GM19463 (cell line): ENCODE measurements around the gene NPB.

Experiments
- ATAC-seq: cut with Tn5 transposase; IDR thresholded peaks from one replicate; pipeline ENCODE4 v1.9.1; 2021; ENCODE audit warnings: mild to moderate bottlenecking, moderate library complexity; ENCODE audit not compliant: unreplicated experiment

NPB gene

DNA sequence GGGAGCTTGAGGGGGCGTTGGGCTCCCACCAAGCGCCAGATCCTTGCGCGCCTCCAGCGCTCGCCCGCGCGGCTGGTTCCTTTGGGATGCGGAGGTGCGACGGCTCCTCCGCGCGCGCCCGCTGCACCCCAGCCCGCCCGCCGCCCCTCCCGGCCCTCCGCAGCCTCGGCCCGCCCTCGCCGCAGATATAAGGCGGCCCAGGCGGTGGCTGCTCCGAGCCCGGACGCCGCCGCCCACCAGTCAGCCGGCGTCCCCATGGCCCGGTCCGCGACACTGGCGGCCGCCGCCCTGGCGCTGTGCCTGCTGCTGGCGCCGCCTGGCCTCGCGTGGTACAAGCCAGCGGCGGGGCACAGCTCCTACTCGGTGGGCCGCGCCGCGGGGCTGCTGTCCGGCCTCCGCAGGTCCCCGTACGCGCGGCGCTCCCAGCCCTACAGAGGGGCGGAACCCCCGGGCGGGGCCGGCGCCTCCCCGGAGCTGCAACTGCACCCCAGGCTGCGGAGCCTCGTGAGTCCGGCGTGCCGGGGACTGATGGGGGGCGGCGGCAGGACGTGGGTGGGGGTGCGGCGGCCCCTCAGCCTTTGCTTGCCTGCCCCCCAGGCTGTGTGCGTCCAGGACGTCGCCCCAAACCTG, at the start of gene NPB:
Gene NPB (plus strand): TSS at position 216 of the 630 bp plus-strand sequence. CDS start 40 bp downstream, at position 256.
- ATAC-seq = no peak

DNA sequence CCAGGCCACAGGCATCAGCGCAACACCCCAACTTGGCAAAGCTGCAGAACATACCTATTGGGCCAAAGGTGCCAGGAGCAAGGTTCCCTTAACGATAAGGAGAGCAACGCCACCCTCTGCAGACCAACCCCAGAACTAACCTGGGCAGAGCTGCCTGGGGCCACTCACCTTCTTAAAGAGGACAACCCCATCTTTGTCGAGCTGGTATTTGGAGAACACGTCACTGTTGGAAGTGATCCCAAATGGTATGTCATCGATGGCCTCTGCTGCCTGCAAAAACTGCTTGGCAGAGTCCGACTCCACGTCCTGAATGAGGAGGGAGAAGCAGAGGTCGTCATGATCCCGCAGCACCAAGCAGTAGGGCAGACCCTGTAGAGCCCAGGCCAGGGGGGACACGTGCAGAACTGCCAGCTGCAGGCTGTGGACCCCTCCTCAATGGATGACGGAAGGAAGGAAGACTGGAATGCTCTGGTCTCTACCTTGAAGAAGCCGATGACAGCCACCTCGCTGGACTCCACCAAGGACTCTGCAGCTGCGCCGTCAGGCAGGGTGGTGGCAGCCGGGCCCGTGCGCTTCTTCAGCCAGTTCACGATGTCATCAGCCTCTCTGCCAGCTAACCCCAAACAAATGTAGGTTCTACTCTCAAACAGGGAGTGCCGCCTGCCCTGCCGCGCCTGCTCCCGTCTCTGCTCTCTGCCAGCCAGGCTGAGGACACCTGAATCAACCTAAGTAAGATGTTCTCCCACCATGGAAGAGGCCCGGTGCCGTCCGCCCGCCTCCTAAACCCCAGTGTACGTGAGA, 46.9 kb upstream of the NPB start:
- no peak for ATAC-seq

DNA sequence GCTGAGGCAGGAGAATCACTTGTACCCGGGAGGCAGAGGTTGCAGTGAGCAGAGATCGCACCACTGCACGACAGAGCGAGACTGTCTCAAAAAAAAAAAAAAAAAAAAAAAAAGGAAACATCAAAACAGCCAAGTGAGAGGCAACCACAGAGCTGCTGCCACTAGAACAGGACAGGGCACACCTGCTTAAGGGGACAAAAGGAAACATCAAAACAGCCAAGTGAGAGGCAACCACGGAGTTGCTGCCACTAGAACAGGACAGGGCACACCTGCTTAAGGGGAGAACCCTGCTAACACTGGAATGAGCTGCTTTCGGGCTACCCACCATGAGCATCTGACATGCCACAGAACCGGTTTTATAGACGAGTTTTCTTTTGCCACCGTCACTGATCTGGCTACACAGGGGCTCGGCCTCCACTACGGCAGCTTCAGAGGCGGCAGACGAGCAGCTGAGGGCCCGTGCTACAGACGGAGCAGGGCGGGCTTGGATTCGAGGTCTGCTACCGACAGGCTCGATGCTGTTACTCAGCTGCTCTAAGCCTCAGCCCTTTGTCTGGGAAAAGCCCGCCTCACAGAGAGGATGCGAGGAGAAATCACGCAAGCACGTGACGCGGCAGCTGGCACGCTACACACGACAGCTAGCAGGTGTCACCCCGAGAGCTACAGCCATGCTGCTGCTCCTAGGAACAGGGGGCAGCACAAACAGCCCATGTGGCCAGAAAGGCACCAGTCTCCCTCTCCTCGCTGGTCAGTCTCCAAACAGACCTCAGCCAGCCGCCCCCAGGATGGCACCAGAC, 43.7 kb upstream of the NPB start:
- no peak for ATAC-seq

DNA sequence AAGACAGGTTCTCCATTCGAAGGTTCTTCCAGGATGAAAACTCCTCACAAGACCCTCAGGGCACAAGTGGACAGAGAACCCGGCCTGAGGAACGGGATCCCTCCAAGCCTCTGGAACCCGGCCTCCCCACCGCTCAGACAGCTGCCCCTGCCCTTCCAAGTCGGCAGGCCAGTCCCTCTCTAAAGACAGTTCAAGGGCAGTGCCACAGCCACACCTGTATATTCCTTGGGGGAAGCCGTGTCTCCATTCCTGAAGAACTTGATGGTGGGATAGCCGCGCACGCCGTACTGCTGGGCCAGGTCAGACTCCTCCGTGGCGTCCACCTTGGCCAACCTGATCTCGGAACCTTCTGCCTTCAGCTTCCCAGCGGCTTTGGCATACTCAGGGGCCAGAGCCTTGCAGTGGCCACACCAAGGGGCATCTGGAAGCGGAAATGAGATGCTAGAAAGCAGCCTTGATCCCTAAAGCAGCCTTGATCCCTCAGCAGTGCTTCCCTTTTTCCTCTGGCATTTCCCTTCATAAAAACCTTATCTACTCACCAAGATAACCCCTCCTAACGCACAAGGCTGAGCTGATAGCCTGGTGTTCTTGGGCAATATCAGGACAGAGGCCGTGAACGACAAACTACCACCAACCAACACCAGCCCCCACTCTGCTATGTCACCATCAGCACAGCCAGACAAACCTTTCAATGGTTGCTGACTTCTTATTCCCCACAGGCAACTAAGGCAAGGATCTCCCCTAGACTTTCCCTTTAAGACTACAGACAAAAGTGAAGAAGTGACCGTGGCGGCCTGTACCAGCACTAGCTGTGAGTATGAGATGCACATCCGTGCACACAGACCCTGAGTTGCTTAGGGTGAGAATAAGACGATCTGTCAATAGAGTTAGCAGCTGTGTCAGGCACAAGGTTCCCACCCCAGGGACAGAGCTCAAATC, 42.8 kb upstream of the NPB start:
- ATAC-seq = no peak

DNA sequence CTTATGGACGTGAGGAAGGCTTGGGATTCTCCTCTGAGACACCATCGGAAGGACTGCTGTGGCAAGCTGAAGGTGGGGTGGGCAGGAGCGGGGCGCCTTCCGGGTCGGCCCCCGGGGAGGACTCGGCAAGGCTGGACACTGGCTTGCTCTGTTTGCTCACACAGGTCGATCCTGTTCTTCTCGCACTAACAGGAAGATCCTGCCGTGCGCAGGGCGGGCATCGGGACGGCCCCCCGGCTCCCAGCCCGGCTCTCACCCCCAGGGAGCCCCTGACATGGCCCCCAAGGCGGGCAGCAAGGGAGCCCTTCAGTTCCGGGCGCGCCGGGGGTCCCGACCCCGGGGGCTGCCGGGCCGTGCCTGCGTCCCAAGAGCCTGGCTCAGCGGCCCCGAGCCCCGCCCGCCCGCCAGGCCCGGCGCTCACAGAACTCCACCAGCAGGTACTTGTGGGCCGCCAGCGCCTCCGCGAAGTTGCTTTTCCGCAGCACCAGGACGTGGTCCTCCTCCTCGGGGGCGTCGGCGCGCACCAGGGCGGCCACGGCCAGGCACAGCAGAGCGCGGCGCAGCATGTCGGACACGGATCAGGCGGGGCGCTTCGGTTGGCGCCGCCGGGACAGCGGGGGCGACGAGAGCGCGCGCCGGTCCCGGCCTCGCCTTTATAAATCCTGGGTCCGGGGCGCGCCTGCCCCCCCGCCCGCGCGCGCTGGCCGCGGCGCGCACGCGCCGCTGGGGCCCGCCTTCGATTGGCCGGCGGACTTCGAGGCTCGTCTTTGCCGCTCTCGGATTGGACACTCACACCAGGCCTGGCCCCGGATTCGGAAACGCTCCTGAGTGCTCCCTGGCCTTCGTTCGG, 41.9 kb upstream of the NPB start, which contains the start of gene P4HB:
Gene P4HB (minus strand): TSS at position 630 of the 850 bp plus-strand sequence. CDS start 64 bp downstream, at position 566.
- ATAC-seq = peak; percentile 74

DNA sequence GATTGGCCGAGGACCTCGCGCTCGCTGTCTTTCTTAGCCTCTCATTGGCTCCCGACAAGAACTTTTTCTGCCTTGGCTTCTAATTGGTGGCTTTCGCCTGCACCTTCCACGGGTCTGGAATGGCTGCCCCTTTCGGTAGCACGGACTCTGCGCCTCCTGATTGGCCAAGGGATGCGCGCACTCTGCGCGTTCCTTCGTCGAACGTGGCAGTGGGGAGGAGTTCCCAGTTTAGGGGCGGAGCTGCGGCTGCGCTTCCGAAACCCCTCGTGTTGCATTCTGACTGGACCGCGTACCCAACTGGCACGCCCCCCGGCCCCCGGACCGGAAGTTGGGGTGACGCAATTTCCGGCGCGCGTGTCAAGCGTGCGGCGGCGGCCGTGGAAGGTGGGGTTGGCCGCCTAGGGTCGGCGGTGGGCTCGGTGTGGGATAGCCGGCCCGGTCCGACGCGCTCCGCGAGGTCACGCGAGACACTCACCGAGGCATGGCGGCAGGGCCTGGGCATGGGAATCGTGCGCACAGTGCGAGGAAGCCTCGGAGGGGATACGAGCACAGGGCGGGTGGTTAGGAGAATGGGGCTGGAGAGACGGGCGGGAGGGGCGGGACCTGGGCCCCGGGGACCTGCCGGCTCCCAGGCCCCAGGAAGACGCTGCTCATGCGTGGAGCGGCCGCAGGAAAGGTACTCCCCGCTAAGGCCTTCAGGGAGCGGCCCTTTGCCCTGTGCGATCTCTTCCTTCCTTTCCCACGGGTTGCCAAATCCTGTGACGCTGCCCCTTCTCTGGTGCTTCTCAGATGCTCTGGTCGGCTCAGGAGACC, 41.1 kb upstream of the NPB start:
- ATAC-seq = peak; percentile 77

DNA sequence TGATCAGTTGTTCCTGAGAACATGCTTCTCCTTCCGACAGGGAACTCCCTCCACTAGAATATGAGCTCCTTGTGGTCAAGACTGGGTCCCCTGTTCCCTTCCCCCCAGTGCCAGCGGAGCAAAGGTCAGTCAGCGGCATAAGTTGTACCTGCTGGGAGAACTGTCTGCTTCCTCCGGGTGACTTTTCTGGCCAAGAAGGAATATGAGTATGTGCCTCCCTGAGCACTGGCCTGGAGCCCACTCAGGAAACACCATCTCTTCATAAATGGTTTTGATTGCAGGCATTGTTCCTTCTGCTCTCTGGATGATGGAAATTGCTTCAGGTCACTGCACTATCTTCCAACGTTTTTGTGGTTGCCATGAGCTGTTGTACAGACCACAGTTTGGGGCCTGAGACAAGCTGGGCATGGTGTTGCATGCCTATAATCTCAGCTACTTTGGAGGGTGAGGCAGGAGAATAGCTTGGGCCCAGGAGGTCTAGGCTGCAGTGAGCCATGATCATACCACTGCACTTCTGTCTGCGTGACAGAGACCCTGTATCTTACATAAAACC, 38.8 kb upstream of the NPB start:
- ATAC-seq = no peak

DNA sequence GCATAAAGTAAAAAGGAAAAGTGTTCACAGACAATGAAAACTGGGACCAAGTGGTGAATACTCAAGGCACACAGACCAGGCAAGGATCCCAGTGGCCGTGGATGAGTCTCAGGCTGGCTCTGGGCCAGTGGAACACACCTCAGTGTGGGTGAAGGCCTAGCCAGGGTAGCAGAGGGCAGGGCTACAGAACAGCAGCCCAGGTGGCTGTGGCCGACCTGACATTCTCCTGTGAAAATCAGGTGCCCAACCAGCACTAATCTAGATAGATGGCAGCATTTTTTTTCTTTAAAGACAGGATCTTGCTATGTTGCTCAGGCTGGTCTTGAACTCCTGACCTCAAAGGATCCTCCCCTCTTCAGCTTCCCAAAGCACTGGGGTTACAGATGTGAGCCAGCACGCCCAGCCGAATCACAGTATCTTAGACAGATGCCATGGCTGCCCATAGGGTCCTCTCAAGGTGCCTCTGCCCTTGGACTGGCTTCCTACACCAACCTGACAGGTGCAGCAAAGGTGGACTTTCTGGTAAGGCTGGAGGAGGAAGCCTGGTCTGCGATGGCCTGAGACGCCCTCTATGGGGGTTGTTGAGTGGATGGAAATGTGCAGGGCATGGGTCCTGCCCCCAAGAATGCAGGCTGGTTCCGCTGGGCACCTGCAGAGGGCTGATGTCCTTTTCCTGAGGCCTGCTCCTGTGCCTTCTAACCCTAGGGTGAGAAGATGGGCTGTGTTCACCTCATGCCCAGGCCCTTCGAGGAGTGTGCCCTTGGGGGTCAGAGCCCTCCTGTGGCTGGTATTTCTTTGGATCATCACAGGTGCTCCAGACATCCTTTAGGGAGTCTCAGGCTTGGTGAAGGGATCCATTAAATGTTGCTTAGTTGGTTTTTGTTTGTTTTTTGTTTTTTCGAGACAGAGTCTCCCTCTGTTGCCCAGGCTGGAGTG, 37.9 kb upstream of the NPB start:
- ATAC-seq = no peak

DNA sequence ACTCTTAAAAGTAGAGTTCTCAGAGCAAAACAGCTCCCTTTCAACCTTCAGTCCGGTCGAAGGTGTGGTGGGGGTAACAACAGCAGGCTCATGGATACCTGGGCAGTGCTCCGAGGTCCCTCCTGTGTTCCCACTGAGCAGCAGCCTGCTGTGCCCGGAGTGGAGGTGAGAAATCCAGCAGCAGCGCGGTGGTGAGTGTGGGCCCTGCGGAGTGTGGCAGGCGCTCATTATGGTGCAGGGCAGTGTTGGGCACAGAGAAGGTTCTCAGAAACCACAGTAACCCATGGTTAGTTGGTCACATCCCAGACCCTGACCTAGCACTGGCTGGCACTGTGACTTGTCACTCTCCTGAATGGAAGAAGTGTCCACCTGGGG, 36.7 kb upstream of the NPB start:
- ATAC-seq = no peak

DNA sequence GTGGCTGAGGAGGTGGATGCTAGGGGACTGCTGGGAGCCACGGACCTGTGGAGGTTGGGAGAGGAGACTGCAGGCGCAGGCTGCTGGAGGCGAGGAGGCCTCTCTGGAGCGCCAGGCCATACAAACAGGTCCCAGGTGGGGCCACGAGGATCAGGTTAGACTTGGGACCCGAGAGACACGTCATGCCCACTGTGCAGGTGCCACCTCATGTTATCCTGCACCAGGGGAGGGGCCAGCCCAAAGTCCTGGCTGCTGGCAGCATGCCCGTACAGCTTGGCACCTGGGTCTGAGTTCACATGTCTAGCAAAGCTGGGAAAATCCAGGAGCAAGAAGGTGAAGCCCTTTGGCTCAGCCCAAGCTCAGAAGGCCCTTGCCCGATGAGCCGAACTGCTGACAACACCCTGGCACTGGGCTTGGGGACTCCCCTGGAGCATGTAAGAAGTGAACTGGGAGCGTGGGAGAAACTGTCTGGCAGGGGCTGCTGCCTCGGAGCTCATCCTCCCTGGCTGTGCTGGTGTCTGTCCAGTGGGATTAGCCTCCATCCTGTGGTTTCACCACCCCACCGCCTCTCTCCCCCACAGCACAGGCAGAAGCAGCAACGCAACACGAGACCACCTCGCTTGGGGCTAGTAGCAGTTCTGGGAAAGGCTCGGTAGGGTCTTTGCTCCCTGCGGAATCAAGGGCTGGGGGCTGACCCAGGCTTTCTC, 36.2 kb upstream of the NPB start:
- no peak for ATAC-seq

DNA sequence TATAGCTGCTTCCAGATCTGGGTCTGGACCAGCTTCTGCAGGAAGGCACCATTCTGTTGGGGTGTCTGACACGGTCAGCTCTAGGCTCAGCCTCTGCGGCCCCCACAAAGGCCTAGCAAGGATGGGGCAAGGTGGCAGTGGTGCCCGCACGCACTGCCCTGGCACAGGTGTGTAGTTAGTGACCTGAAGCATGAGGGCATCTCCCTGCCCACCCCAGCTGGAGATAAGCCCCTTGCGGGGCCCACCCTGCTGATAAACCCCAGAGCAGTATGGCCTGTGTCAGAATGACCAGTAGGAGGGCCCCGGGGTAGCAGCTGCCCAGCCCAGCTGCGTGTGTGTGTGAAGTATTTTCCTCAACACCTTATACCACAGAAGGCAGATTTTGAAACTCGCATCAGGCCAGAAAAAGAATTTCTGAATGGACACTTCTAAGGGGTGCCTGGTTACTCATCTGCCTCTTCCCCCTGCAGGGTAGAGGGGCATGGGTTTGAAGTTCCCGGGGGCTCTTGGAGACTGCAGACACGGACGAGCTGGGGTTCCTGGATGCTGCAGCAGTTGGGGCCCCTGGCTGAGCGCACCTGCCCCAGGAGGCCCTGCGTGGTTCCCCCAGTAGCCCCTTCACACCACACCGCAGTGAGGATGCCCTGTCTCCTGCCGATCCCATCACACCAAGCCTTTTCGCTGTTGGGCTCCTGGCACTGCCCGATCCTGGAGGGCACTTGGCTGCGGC, 35.4 kb upstream of the NPB start:
- ATAC-seq = no peak

DNA sequence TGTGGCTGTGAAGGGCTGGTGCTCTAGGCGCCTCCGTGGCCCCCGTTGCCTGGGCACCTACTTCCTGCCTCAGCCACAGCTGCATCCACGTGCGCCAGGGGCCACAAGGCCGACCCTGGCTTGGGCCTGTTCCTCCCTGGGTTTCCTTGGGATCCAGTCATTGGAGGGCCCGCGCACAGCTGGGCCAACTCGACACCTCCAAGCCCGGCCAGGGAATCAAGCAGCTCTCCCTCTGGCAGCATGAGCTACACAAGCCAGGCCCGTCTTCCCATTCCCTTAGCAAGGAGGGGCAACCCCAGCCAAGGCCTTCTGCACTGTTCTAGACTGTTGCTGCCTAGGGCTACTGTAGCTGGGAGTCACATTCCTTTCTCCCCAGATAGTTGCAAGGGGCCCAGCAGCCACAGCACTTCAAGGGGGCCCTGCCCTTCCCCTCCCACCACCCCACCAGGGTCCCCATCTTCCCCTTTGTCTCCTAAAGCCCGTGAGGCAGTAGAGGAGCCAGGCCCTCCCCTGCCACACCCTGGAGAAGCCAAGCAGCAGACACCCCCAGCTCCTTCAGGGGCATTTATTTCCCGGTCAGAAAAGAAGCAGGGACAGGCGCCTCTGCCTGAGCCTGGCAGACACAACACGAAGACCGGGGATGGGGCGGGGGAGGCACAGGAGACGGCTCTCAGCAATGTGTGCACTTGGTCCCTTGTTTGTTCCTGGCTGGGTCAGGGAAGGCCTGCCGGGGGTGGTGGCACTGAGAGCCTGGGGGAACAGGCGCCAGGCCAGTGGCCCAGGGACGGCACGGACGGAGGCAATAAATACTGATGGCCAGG, 34.7 kb upstream of the NPB start:
- ATAC-seq = no peak

DNA sequence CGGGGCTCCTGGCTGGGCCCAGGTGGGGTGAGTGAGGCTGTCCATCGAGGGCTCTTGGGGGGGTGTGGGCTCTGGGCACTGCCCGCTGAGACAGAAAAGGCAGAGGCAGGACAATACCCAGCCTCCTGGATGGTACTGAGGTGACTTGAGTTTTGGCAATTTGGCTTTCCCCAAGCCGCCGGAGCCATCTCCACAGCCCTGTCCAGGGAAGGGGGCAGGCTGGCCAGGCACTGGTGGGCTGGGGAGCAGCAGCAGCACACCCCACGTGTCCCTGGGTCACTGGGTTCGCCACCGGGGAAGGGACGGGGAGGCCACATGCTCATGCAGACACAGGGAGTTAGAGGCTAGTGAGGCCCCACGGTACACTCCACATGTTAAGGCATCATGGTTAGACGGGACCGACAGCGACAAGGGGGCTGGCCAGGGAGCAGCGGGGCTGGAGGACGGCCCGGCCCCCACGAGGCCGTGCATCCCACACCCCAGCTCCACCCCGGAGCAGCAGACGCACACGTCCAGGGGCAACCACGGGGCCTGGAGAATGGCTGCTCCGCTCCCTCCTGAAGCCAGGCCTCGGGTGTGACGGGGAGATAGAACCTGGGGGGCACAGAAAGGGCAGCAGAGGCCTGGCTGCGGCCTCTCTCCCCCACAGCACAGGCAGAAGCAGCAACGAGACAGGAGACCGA, 33.9 kb upstream of the NPB start:
- no peak for ATAC-seq

DNA sequence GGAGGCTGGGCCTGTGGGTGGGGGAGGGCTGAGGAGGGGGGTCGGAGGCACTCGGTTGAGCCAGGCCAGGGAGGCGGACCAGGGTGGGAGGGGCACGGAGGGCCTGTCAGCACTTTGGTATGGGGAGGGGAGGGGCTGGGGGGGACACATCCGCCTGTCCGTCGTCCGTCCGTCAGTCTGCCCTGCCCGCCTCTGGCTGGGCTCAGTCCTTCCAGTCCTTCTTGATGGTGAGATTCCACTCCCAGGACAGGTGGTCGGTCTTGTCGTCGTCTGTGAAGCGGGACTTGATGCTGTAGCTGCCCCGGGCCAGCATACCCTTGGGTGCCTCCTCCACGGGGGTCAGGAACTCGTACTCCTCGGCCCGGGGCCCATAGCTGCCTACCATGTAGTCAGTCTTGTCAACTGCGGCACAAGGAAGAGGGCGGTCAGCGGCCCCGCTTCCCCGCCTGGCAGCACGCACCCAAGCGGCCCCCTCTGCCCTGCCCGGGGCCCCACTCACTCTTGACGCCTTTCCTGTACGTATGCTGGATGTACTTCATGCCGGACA, 33.3 kb upstream of the NPB start:
- ATAC-seq = no peak
